WTC11 (cell line): ENCODE measurements around the gene PRPSAP2. TPM values are rescaled to one million over a fixed set of nuclear protein-coding genes. Genes with fewer than 3 reads are reported as not detected.

Experiments used
- ATAC-seq: fragments of 200-7000 bp; cut with Tn5 transposase; 2 replicates; pipeline ENCODE4 v1.10.0; 2021; ENCODE audit warnings: mild to moderate bottlenecking, moderate library complexity
- CTCF ChIA-PET: fragments of 300-600 bp; sonication (Branson Sonifier 250); formaldehyde crosslinking; loops from one replicate; lab custom pipeline; 2021; ENCODE audit warnings: antibody characterized with exemption; lab: Charles Lee
- POLR2A ChIA-PET: fragments of 350-600 bp; sonication (Branson Sonifier 250); formaldehyde crosslinking; loops from one replicate; lab custom pipeline; 2021; ENCODE audit warnings: antibody characterized with exemption; lab: Charles Lee
- DNase-seq: peaks from one replicate; pipeline ENCODE4 v3.0.0; 2021; ENCODE audit warnings: low spot score
- H3K27ac Mint-ChIP-seq: 2 replicates; pipeline ENCODE4 v1.8.0; 2021; ENCODE audit warnings: mixed read lengths
- H3K27me3 Mint-ChIP-seq: 2 replicates; pipeline ENCODE4 v1.8.0; 2021; ENCODE audit warnings: low read depth, mild to moderate bottlenecking, moderate library complexity, mixed read lengths
- H3K36me3 Mint-ChIP-seq: 2 replicates; pipeline ENCODE4 v1.8.0; 2021; ENCODE audit warnings: mixed read lengths
- H3K4me1 Mint-ChIP-seq: 2 replicates; pipeline ENCODE4 v1.8.0; 2022; ENCODE audit warnings: mixed read lengths
- H3K4me3 Mint-ChIP-seq: 2 replicates; pipeline ENCODE4 v1.8.0; 2021; ENCODE audit warnings: mild to moderate bottlenecking, moderate library complexity, mixed read lengths
- H3K9me3 Mint-ChIP-seq: 2 replicates; pipeline ENCODE4 v1.8.0; 2021; ENCODE audit warnings: mixed read lengths
- NR1H2 ChIP-seq: sonication (generic); formaldehyde crosslinking; IDR thresholded peaks from 2 replicates; pipeline ENCODE4 v1.9.0; 2021; ENCODE audit warnings: mild to moderate bottlenecking, moderate library complexity, missing genetic modification reagents
- OVOL2 ChIP-seq: fragments of 250-450 bp; sonication (Bioruptor Pico); IDR thresholded peaks from 2 replicates; pipeline ENCODE4 v1.9.0; 2021; ENCODE audit warnings: mild to moderate bottlenecking, borderline replicate concordance
- SMAD3 ChIP-seq: sonication (generic); formaldehyde crosslinking; IDR thresholded peaks from 2 replicates; pipeline ENCODE4 v1.8.0; 2022; ENCODE audit warnings: missing genetic modification reagents, mild to moderate bottlenecking, borderline replicate concordance
- SMAD4 ChIP-seq: sonication (generic); formaldehyde crosslinking; IDR thresholded peaks from 2 replicates; pipeline ENCODE4 v1.8.0; 2022; ENCODE audit warnings: mild to moderate bottlenecking, missing genetic modification reagents
- ZNF416 ChIP-seq: fragments of 250-450 bp; sonication (Bioruptor Pico); IDR thresholded peaks from 2 replicates; pipeline ENCODE4 v1.9.0; 2021; ENCODE audit warnings: mild to moderate bottlenecking, inconsistent platforms
- ZNF671 ChIP-seq: fragments of 250-450 bp; sonication (Bioruptor Pico); IDR thresholded peaks from 2 replicates; pipeline ENCODE4 v1.8.0; 2021; ENCODE audit warnings: mild to moderate bottlenecking
- total RNA-seq: library from RNA; stranded (reverse); gene quantifications from 3 replicates; pipeline ENCODE4 v1.2.3, GENCODE V29; 2021
- TF ChIP-seq, protein P1 (sequence below): sonication (generic); formaldehyde crosslinking; IDR thresholded peaks from 2 replicates; pipeline ENCODE4 v1.8.1; 2023; ENCODE audit warnings: mild to moderate bottlenecking, missing genetic modification reagents, borderline replicate concordance
- TF ChIP-seq, protein P2 (sequence below): sonication (generic); formaldehyde crosslinking; IDR thresholded peaks from 2 replicates; pipeline ENCODE4 v1.8.0; 2023; ENCODE audit warnings: mild to moderate bottlenecking, missing genetic modification reagents
- TF ChIP-seq, protein P3 (sequence below): fragments of 250-450 bp; sonication (Bioruptor Pico); conservative IDR thresholded peaks from 2 replicates; pipeline ENCODE4 v1.9.0; 2021; ENCODE audit warnings: mild to moderate bottlenecking
- TF ChIP-seq, protein P4 (sequence below): sonication (generic); formaldehyde crosslinking; IDR thresholded peaks from 2 replicates; pipeline ENCODE4 v1.8.1; 2023; ENCODE audit warnings: mild to moderate bottlenecking, missing genetic modification reagents, moderate library complexity
- TF ChIP-seq, protein P5 (sequence below): sonication (generic); formaldehyde crosslinking; conservative IDR thresholded peaks from 2 replicates; pipeline ENCODE4 v1.8.1; 2022; ENCODE audit warnings: mild to moderate bottlenecking, missing genetic modification reagents
- TF ChIP-seq, protein P6 (sequence below): fragments of 250-450 bp; sonication (Bioruptor Pico); IDR thresholded peaks from 2 replicates; pipeline ENCODE4 v1.9.0; 2021; ENCODE audit warnings: mild to moderate bottlenecking, borderline replicate concordance
- TF ChIP-seq, protein P7 (sequence below): sonication (generic); formaldehyde crosslinking; conservative IDR thresholded peaks from 2 replicates; pipeline ENCODE4 v1.8.1; 2023; ENCODE audit warnings: mild to moderate bottlenecking, low read depth, missing genetic modification reagents, moderate library complexity

Gene PRPSAP2
- total RNA-seq, 1 experiment from 2014 or later, result 50.9 TPM

DNA sequence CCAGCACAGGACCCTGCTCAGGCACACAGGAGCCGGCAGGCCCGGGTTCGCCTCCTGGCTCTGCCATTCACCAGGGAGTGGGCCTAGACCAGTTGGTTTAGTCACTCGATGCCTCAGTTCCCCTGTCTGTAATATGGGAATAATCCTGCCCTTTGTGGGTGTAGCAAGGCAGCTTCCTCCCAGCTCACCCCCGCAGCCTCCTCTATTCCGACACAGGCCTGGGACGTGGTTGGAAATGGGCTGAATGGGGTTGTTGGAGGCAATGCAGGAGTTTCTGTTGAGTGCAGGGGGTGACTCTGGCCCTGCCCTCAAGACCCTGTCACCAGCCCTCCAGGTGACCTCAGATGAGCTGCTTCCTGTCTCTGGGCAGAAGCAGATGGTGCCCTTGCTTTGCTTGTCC lies 113.9 kb downstream of the PRPSAP2 start:
- Mint-ChIP-seq H3K36me3 (peaks cover 18% of the 10 kb centered on the region), H3K27me3 (no peaks in the 10 kb centered on the region), H3K9me3 (no peaks in the 10 kb centered on the region), H3K4me3 (no peak overlapping the region), H3K27ac (no peak overlapping the region), H3K4me1 (peaks cover 34% of the 10 kb centered on the region)
- CTCF ChIA-PET, result interaction anchor here (1.7 kb wide), 1 partner anchor 11 kb away, joined by 8 read pairs; no protein-coding TSS in a partner anchor
- POLR2A ChIA-PET, result no interaction called here
- DNase-seq, result no peak
- TF ChIP-seq, protein P1, sequence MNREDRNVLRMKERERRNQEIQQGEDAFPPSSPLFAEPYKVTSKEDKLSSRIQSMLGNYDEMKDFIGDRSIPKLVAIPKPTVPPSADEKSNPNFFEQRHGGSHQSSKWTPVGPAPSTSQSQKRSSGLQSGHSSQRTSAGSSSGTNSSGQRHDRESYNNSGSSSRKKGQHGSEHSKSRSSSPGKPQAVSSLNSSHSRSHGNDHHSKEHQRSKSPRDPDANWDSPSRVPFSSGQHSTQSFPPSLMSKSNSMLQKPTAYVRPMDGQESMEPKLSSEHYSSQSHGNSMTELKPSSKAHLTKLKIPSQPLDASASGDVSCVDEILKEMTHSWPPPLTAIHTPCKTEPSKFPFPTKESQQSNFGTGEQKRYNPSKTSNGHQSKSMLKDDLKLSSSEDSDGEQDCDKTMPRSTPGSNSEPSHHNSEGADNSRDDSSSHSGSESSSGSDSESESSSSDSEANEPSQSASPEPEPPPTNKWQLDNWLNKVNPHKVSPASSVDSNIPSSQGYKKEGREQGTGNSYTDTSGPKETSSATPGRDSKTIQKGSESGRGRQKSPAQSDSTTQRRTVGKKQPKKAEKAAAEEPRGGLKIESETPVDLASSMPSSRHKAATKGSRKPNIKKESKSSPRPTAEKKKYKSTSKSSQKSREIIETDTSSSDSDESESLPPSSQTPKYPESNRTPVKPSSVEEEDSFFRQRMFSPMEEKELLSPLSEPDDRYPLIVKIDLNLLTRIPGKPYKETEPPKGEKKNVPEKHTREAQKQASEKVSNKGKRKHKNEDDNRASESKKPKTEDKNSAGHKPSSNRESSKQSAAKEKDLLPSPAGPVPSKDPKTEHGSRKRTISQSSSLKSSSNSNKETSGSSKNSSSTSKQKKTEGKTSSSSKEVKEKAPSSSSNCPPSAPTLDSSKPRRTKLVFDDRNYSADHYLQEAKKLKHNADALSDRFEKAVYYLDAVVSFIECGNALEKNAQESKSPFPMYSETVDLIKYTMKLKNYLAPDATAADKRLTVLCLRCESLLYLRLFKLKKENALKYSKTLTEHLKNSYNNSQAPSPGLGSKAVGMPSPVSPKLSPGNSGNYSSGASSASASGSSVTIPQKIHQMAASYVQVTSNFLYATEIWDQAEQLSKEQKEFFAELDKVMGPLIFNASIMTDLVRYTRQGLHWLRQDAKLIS, result no peak
- TF ChIP-seq ZNF416 (CRISPR knock-in tag), result no peak
- no peak for TF ChIP-seq SMAD4
- no peak for TF ChIP-seq SMAD3 (CRISPR knock-in tag)
- TF ChIP-seq, protein P2, sequence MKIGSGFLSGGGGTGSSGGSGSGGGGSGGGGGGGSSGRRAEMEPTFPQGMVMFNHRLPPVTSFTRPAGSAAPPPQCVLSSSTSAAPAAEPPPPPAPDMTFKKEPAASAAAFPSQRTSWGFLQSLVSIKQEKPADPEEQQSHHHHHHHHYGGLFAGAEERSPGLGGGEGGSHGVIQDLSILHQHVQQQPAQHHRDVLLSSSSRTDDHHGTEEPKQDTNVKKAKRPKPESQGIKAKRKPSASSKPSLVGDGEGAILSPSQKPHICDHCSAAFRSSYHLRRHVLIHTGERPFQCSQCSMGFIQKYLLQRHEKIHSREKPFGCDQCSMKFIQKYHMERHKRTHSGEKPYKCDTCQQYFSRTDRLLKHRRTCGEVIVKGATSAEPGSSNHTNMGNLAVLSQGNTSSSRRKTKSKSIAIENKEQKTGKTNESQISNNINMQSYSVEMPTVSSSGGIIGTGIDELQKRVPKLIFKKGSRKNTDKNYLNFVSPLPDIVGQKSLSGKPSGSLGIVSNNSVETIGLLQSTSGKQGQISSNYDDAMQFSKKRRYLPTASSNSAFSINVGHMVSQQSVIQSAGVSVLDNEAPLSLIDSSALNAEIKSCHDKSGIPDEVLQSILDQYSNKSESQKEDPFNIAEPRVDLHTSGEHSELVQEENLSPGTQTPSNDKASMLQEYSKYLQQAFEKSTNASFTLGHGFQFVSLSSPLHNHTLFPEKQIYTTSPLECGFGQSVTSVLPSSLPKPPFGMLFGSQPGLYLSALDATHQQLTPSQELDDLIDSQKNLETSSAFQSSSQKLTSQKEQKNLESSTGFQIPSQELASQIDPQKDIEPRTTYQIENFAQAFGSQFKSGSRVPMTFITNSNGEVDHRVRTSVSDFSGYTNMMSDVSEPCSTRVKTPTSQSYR, result no peak
- TF ChIP-seq, protein P3, sequence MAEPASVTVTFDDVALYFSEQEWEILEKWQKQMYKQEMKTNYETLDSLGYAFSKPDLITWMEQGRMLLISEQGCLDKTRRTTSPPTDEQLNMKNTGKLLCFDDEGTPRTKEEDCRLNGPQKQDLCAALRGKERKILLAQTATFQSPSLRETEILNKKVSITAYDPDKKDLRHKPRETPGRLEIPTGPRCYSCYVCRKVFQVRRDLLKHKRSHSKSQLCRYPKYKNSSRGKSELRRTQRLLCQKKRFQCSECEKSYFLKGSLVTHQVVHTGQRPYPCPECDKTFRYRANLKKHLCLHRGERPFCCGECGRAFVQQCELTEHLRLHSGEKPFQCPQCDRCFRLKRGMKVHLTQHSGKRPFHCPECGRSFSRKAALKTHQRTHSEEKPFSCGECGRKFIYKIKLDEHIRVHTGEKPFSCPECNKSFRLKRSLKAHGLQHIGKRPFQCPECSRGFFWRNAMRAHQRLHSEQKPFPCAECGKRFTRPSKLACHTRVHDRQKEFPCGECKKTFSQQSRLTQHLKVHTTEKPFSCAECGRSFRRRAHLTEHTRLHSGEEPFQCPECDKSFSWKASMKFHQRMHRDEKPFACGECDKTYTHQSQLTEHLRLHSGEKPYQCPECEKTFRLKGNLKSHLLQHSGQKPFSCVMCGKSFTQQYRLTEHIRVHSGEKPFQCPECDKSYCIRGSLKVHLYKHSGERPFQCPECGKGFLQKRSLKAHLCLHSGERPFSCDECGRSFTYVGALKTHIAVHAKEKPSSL, result no peak
- no peak for TF ChIP-seq NR1H2 (CRISPR knock-in tag)
- TF ChIP-seq, protein P4, sequence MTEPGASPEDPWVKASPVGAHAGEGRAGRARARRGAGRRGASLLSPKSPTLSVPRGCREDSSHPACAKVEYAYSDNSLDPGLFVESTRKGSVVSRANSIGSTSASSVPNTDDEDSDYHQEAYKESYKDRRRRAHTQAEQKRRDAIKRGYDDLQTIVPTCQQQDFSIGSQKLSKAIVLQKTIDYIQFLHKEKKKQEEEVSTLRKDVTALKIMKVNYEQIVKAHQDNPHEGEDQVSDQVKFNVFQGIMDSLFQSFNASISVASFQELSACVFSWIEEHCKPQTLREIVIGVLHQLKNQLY (CRISPR knock-in tag), result no peak
- TF ChIP-seq, protein P5, sequence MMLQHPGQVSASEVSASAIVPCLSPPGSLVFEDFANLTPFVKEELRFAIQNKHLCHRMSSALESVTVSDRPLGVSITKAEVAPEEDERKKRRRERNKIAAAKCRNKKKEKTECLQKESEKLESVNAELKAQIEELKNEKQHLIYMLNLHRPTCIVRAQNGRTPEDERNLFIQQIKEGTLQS, result no peak
- TF ChIP-seq OVOL2 (CRISPR knock-in tag), result no peak
- no peak for ATAC-seq

DNA sequence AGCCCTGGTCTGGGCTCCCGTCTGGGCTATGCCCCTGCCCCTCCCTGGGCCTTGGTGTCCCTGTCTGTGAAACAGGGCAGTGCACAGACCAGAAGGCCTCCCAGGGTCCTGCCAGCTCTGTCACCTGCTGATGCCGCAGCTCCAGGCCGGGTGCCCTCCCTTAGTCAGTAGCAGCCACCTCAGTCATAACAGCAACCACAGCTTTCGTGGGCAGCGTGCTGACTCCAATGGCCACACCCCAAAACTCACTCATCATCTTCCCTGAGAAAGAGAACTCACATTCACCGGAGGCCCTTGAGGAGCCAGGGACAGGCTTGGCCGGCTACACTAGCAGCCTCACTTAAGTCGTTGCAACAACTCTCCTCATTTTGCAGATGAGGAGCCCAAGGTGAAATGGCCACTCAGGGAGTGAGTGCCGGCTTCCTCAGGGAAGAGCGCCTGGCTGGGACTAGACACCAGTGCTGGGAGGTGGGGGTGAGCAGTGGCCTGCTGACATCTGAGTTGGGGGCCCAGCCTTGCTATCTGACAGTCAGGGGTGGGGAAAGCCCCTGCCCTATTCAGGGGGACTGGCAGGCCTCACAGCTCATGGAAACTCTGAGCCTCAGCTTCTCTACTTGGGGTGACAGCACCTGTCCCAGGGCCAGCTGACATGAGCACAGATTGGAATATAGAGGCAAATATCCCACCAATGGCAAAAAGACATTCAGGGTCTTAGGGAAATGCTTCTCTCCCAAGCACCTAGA lies 116.6 kb downstream of the PRPSAP2 start:
- H3K4me1 Mint-ChIP-seq, result peaks cover 7% of the 10 kb centered on the region
- no peak overlapping the region for H3K27ac Mint-ChIP-seq
- ChIA-PET POLR2A (no interaction called here), CTCF (interaction anchor here (1.5 kb wide), 1 partner anchor 13 kb away, joined by 4 read pairs; no protein-coding TSS in a partner anchor)
- peaks cover 32% of the 10 kb centered on the region for H3K36me3 Mint-ChIP-seq
- H3K9me3 Mint-ChIP-seq, result no peaks in the 10 kb centered on the region
- H3K27me3 Mint-ChIP-seq, result no peaks in the 10 kb centered on the region
- H3K4me3 Mint-ChIP-seq, result no peak overlapping the region
- no peak for DNase-seq
- ATAC-seq, result no peak
- TF ChIP-seq, protein P6, sequence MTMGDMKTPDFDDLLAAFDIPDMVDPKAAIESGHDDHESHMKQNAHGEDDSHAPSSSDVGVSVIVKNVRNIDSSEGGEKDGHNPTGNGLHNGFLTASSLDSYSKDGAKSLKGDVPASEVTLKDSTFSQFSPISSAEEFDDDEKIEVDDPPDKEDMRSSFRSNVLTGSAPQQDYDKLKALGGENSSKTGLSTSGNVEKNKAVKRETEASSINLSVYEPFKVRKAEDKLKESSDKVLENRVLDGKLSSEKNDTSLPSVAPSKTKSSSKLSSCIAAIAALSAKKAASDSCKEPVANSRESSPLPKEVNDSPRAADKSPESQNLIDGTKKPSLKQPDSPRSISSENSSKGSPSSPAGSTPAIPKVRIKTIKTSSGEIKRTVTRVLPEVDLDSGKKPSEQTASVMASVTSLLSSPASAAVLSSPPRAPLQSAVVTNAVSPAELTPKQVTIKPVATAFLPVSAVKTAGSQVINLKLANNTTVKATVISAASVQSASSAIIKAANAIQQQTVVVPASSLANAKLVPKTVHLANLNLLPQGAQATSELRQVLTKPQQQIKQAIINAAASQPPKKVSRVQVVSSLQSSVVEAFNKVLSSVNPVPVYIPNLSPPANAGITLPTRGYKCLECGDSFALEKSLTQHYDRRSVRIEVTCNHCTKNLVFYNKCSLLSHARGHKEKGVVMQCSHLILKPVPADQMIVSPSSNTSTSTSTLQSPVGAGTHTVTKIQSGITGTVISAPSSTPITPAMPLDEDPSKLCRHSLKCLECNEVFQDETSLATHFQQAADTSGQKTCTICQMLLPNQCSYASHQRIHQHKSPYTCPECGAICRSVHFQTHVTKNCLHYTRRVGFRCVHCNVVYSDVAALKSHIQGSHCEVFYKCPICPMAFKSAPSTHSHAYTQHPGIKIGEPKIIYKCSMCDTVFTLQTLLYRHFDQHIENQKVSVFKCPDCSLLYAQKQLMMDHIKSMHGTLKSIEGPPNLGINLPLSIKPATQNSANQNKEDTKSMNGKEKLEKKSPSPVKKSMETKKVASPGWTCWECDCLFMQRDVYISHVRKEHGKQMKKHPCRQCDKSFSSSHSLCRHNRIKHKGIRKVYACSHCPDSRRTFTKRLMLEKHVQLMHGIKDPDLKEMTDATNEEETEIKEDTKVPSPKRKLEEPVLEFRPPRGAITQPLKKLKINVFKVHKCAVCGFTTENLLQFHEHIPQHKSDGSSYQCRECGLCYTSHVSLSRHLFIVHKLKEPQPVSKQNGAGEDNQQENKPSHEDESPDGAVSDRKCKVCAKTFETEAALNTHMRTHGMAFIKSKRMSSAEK, result no peak
- TF ChIP-seq ZNF671 (no peak), SMAD3 (CRISPR knock-in tag) (no peak)
- TF ChIP-seq, protein P7, sequence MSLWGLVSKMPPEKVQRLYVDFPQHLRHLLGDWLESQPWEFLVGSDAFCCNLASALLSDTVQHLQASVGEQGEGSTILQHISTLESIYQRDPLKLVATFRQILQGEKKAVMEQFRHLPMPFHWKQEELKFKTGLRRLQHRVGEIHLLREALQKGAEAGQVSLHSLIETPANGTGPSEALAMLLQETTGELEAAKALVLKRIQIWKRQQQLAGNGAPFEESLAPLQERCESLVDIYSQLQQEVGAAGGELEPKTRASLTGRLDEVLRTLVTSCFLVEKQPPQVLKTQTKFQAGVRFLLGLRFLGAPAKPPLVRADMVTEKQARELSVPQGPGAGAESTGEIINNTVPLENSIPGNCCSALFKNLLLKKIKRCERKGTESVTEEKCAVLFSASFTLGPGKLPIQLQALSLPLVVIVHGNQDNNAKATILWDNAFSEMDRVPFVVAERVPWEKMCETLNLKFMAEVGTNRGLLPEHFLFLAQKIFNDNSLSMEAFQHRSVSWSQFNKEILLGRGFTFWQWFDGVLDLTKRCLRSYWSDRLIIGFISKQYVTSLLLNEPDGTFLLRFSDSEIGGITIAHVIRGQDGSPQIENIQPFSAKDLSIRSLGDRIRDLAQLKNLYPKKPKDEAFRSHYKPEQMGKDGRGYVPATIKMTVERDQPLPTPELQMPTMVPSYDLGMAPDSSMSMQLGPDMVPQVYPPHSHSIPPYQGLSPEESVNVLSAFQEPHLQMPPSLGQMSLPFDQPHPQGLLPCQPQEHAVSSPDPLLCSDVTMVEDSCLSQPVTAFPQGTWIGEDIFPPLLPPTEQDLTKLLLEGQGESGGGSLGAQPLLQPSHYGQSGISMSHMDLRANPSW (CRISPR knock-in tag), result no peak
